ENCODE data around the gene EML3. TPM values are rescaled to one million over a fixed set of nuclear protein-coding genes. Genes with fewer than 3 reads are reported as not detected.
A peak's percentile ranks its signal among the peaks of the same experiment; 100 is the strongest.
"Not testable (repeated sequence)": the region's sequence is repeated elsewhere in the genome, so short reads cannot be mapped to it uniquely, and the experiment has no call there.

The EML3 gene
- total and polyA plus RNA-seq, 8 donors = 39.3 to 82.5 (median 54.1) TPM

DNA sequence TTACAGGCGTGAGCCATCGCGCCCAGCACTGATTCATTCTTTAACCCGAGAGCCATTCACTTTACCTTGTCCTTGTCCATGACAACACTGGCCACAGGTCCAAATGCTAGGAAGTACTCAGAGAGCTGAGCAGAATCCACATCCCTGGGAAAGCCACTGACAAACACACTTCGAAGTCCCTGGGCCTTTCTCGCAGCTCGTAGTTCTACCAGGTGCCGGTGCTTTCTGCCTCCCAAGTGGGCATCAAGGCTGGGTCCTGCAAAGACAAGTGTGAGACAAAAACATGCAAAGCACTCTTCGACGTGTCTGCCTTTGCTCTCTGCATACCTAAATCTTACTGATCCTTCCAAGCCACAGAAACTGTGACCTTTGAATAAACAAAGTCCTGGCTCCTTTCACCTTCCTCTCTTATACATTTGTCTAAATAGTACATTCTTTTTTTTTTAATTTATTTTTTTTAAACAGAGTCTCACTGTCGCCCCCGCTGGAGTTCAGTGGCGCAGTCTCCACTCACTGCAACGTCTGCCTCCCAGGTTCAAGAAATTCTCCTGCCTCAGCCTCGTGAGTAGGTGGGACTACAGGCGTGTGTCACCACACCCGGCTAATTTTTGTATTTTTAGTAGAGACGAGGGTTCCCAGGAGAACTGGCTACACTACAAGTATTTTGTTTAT, 23.5 kb downstream of the EML3 start:
- no peak overlapping the region for H3K27ac ChIP-seq
- intact Hi-C loops (cut with DNase I) = no loop called here
- H3K4me1 ChIP-seq = peaks cover 12 to 35% of the 10 kb centered on the region in 2 donors
- DNase-seq = peak in 1 of 4 donors; percentile 11
- TF ChIP-seq, protein P1, sequence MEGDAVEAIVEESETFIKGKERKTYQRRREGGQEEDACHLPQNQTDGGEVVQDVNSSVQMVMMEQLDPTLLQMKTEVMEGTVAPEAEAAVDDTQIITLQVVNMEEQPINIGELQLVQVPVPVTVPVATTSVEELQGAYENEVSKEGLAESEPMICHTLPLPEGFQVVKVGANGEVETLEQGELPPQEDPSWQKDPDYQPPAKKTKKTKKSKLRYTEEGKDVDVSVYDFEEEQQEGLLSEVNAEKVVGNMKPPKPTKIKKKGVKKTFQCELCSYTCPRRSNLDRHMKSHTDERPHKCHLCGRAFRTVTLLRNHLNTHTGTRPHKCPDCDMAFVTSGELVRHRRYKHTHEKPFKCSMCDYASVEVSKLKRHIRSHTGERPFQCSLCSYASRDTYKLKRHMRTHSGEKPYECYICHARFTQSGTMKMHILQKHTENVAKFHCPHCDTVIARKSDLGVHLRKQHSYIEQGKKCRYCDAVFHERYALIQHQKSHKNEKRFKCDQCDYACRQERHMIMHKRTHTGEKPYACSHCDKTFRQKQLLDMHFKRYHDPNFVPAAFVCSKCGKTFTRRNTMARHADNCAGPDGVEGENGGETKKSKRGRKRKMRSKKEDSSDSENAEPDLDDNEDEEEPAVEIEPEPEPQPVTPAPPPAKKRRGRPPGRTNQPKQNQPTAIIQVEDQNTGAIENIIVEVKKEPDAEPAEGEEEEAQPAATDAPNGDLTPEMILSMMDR (IDR thresholded peaks at IDR 0.05) = no peak
- H3K36me3 ChIP-seq = peaks cover 0 to 49% of the 10 kb centered on the region in 2 donors
- no peaks in the 10 kb centered on the region for H3K27me3 ChIP-seq
- ATAC-seq = no peak
- no peaks in the 10 kb centered on the region for H3K9me3 ChIP-seq
- H3K4me3 ChIP-seq = no peak overlapping the region

DNA sequence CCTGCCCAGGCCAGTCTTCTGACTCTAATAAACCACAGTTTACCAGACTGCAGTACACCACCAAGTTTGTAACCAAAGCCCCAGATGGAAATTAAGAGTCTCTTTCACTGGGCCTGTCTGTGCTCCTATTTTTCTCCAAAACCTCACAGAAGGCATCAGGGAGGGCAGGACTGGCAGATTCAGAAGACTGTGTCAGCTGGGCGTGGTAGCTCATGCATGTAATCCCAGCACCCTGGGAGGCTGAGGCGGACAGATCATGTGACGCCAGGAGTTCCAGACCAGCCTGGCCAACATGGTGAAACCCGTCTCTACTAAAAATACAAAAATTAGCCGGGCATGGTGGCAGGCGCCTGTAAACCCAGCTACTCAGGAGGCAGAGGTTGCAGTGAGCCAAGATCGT, 27.2 kb downstream of the EML3 start:
- H3K27me3 ChIP-seq; H3K4me3 ChIP-seq; H3K9me3 ChIP-seq; ATAC-seq; H3K27ac ChIP-seq; intact Hi-C loops (cut with DNase I); H3K4me1 ChIP-seq: not testable (repeated sequence)
- DNase-seq = peak in 1 of 4 donors; percentile 13
- peaks cover 0 to 63% of the 10 kb centered on the region in 2 donors for H3K36me3 ChIP-seq

DNA sequence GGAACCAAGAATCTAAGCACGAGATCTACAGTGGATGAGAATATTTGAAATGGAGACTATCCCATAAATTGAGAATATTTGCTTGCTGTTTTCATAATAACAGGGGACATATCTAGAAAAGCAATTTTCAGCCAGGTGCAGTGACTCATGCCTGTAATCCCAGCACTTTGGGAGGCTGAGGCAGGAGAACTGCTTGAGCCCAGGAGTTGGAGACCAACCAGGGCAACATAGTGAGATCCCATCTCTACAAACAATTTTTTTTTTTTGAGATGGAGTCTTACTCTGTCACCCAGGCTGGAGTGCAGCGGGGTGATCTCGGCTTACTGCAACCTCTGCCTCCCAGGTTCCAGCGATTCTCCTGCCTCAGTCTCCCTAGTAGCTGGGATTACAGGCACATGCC, 30.8 kb downstream of the EML3 start:
- H3K27ac ChIP-seq; intact Hi-C loops (cut with DNase I); H3K9me3 ChIP-seq; ATAC-seq; H3K4me1 ChIP-seq; DNase-seq; H3K27me3 ChIP-seq; H3K4me3 ChIP-seq: not testable (repeated sequence)
- peaks cover 0 to 76% of the 10 kb centered on the region in 2 donors for H3K36me3 ChIP-seq

DNA sequence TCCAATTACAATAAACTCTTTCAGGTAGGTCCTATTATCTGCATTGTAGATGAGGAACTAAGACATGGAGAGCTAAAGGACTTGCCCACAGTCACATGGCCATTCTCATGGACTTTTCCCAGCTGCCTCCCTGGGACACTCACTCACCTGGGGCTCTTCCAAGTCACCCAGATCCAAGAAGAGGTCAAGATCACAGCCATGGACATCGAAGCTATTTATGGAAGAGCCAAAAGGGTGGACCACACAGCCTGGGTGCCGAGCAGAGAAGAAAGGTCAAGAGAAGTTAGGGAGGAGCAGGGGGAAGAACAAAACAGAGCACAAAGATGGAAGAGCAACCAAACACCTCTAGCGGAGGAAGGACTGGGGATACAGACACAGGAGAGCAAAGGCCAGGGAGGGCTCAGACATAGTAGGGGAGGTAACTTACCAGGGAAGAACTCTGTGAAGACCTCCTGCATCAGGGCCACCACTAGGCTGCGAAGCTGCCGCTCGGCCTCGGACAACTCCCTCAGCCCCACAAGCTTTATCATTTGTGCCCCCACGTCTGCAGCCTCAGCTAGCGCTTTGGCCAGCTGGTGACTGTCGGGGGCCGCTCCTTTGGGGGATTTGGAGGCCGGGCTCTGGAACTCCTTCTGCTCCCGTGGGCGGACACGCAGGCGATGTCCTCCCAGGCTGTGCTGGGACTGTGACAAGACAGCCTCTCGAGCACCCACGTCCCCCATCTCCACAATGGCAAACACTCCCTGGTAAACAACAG, 31.4 kb downstream of the EML3 start:
- no peak overlapping the region for H3K4me3 ChIP-seq
- H3K27ac ChIP-seq = no peak overlapping the region
- no peak for ATAC-seq
- peaks cover 0 to 78% of the 10 kb centered on the region in 2 donors for H3K36me3 ChIP-seq
- DNase-seq = no peak
- intact Hi-C loops (cut with DNase I) = no loop called here
- no peaks in the 10 kb centered on the region for H3K27me3 ChIP-seq
- H3K4me1 ChIP-seq = peaks cover 0 to 14% of the 10 kb centered on the region in 2 donors
- H3K9me3 ChIP-seq = no peaks in the 10 kb centered on the region
- TF ChIP-seq, protein P1 (IDR thresholded peaks at IDR 0.05) = no peak

DNA sequence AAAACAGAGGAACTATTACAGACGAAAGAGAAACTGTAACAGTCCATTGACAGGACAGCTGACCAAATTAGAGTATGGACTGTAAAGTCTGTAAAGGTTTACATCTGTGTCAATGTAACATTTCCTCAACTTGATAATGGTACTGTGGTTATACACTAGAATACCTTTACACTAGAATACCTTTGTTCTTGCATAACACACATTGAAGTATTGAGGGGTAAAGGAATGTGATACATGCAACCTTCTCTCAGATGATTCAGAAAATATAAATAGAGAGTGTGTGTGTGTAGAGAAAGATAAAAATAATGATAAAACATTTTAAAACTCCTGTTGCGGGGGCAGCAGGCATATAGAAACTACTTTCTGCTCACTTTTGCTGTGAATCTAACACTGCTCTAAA, 33.3 kb downstream of the EML3 start:
- ATAC-seq (no peak), DNase-seq (no peak)
- H3K4me3 ChIP-seq = no peak overlapping the region
- intact Hi-C loops (cut with DNase I) = no loop called here
- TF ChIP-seq, protein P1 (IDR thresholded peaks at IDR 0.05) = no peak
- H3K36me3 ChIP-seq = peaks cover 0 to 62% of the 10 kb centered on the region in 2 donors
- H3K27me3 ChIP-seq = no peaks in the 10 kb centered on the region
- H3K9me3 ChIP-seq = no peaks in the 10 kb centered on the region
- H3K27ac ChIP-seq = no peak overlapping the region
- H3K4me1 ChIP-seq = peaks cover 4 to 32% of the 10 kb centered on the region in 2 donors

DNA sequence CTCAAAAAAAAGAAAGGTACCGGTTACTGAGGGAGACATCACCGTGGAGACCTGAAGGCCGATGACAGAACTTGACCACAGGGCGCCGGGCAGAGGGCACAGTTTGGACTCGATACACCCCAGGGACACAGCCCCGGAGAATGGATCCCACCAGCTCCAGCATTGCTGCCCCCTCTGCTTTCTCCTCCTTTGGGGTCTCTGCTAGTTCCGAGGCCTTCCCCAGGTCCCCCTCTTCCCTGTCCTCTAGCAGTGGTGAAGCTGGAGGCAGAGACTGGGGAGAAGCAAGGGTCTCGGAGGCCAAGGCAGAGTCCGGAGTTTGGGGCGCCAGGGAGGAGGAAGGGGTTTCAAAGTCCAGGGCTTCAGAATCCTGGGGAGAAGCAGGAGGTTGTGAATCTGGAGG, 34.0 kb downstream of the EML3 start:
- DNase-seq (no peak), ATAC-seq (no peak)
- intact Hi-C loops (cut with DNase I) = no loop called here
- peaks cover 4 to 34% of the 10 kb centered on the region in 2 donors for H3K4me1 ChIP-seq
- TF ChIP-seq, protein P1 (IDR thresholded peaks at IDR 0.05) = no peak
- peaks cover 0 to 62% of the 10 kb centered on the region in 2 donors for H3K36me3 ChIP-seq
- no peaks in the 10 kb centered on the region for H3K27me3 ChIP-seq
- H3K9me3 ChIP-seq = no peaks in the 10 kb centered on the region
- no peak overlapping the region for H3K4me3 ChIP-seq
- H3K27ac ChIP-seq = peak overlapping the region in 1 of 2 donors; percentile 88
